ENCODE data around the gene OPRD1.

DNA sequence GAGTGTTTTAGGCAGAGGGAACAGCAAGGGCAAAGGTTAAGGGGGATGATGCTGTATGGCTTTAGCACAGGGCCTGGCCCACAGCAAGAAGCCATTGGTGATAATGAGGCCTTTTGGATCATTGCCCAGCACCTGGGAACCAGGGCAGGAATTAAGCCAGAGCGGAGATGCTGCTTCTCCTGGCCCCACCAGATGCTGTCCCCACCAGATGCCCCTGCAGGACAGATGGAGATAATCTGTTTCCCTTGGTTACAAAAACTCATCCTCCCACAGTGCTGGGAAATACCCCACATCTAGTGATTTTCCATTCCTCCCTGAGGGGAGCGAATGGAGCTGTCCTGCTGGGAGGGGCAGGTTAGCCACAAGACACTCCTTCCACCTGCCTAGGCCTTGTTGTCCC is 18.8 kb downstream of the OPRD1 start:
- TF ChIP-seq, protein P1, sequence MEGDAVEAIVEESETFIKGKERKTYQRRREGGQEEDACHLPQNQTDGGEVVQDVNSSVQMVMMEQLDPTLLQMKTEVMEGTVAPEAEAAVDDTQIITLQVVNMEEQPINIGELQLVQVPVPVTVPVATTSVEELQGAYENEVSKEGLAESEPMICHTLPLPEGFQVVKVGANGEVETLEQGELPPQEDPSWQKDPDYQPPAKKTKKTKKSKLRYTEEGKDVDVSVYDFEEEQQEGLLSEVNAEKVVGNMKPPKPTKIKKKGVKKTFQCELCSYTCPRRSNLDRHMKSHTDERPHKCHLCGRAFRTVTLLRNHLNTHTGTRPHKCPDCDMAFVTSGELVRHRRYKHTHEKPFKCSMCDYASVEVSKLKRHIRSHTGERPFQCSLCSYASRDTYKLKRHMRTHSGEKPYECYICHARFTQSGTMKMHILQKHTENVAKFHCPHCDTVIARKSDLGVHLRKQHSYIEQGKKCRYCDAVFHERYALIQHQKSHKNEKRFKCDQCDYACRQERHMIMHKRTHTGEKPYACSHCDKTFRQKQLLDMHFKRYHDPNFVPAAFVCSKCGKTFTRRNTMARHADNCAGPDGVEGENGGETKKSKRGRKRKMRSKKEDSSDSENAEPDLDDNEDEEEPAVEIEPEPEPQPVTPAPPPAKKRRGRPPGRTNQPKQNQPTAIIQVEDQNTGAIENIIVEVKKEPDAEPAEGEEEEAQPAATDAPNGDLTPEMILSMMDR (IDR thresholded peaks at IDR 0.05): no peak
- TF ChIP-seq POLR2A (IDR thresholded peaks at IDR 0.05): no peak
- no peak for TF ChIP-seq EP300 (IDR thresholded peaks at IDR 0.05)

Measured in stomach (tissue), 4 donors.